DMS53 (cell line): Measurements from ENCODE around the gene PMEPA1.

Experiments used
- DNase-seq: peaks from one replicate; lab custom pipeline; 2025; lab: John Stamatoyannopoulos, UW

The PMEPA1 gene

GRCh38 chr20:57605878-57606277, 103.9 kb downstream of the PMEPA1 start:
- no peak for DNase-seq

- DNase-seq: no peak
These were observed 104.8 kb downstream of the PMEPA1 start for GRCh38 chr20:57605045-57605444.

GRCh38 chr20:57603120-57603519, 106.7 kb downstream of the PMEPA1 start:
- no peak for DNase-seq

GRCh38 chr20:57601737-57602136, 108.1 kb downstream of the PMEPA1 start:
- DNase-seq: no peak

- no peak for DNase-seq
These were observed 108.6 kb downstream of the PMEPA1 start for GRCh38 chr20:57601211-57601570.

GRCh38 chr20:57600320-57601210, 109.2 kb downstream of the PMEPA1 start:
- DNase-seq: no peak

- DNase-seq: no peak
These were observed 111.3 kb downstream of the PMEPA1 start for GRCh38 chr20:57598491-57598890.
